ENCODE measurements around the gene IL11.
"Not testable (repeated sequence)": the region's sequence is repeated elsewhere in the genome, so short reads cannot be mapped to it uniquely, and the experiment has no call there.

DNA sequence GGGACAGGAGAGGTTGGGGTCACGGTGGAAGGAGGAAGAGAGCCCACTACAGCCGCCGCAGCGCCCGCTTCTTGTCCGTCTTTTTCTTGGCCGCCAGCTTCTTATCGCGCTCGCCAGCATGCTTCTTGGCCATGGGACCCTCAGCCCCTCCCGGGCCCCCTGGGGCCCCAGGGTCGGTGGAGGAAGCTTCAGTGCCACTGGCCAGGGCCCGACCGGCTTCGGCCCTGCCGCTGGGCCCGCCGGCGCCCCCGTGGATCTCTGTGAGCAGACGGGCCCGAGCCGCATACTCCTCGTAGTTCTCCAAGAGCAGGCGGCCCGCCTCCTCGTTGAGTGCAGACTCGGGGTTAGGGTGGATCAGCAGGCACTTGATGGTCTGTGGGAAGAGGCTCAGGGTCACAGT is 31.1 kb upstream of the IL11 start:
- TF ChIP-seq, protein P1, sequence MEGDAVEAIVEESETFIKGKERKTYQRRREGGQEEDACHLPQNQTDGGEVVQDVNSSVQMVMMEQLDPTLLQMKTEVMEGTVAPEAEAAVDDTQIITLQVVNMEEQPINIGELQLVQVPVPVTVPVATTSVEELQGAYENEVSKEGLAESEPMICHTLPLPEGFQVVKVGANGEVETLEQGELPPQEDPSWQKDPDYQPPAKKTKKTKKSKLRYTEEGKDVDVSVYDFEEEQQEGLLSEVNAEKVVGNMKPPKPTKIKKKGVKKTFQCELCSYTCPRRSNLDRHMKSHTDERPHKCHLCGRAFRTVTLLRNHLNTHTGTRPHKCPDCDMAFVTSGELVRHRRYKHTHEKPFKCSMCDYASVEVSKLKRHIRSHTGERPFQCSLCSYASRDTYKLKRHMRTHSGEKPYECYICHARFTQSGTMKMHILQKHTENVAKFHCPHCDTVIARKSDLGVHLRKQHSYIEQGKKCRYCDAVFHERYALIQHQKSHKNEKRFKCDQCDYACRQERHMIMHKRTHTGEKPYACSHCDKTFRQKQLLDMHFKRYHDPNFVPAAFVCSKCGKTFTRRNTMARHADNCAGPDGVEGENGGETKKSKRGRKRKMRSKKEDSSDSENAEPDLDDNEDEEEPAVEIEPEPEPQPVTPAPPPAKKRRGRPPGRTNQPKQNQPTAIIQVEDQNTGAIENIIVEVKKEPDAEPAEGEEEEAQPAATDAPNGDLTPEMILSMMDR (IDR thresholded peaks at IDR 0.05): not testable (repeated sequence)
- not testable (repeated sequence) for TF ChIP-seq EP300, POLR2A, POLR2AphosphoS5 (IDR thresholded peaks at IDR 0.05)

All from stomach (tissue), 4 donors.